MCF 10A (cell line): ENCODE data around the gene RAP1GAP2. TPM values are rescaled to one million over a fixed set of nuclear protein-coding genes. Genes with fewer than 3 reads are reported as not detected.

ENCODE experiments used
- BruUV-seq: library from RNA; stranded (reverse); fragments of 400-500 nt; replicated peaks from 2 replicates; lab custom pipeline; 2021; lab: Mats Ljungman, UMichigan
- CTCF ChIA-PET: fragments of 300-600 bp; sonication (Branson Sonifier 250); formaldehyde crosslinking; extraction: SDS; loops from one replicate; lab custom pipeline; 2021; ENCODE audit warnings: antibody characterized with exemption, inconsistent platforms; lab: Yijun Ruan, JAX
- POLR2A ChIA-PET: fragments of 300-600, 350-650 bp; sonication (Branson Sonifier 250); formaldehyde crosslinking; extraction: SDS; loops from one replicate; lab custom pipeline; 2020; ENCODE audit warnings: antibody characterized with exemption, inconsistent platforms; lab: Yijun Ruan, JAX
- DNase-seq: peaks from one replicate; pipeline ENCODE4 v3.0.0-alpha.2; 2018; ENCODE audit not compliant: unreplicated experiment
- H3K27ac Mint-ChIP-seq: one replicate; pipeline ENCODE4 v1.8.0; 2022; ENCODE audit warnings: mild to moderate bottlenecking, low read depth, mixed read lengths; ENCODE audit not compliant: unreplicated experiment
- H3K27me3 Mint-ChIP-seq: one replicate; pipeline ENCODE4 v1.8.0; 2022; ENCODE audit warnings: mixed read lengths; ENCODE audit not compliant: insufficient read depth, unreplicated experiment
- H3K36me3 Mint-ChIP-seq: one replicate; pipeline ENCODE4 v1.8.0; 2022; ENCODE audit warnings: mild to moderate bottlenecking, moderate library complexity, mixed read lengths; ENCODE audit not compliant: insufficient read depth, unreplicated experiment
- H3K4me1 Mint-ChIP-seq: one replicate; pipeline ENCODE4 v1.8.0; 2022; ENCODE audit warnings: mixed read lengths; ENCODE audit not compliant: insufficient read depth, unreplicated experiment
- H3K4me3 Mint-ChIP-seq: one replicate; pipeline ENCODE4 v1.8.0; 2022; ENCODE audit warnings: mild to moderate bottlenecking, moderate library complexity, mixed read lengths; ENCODE audit not compliant: unreplicated experiment
- H3K9me3 Mint-ChIP-seq: one replicate; pipeline ENCODE4 v1.8.0; 2022; ENCODE audit warnings: mixed read lengths; ENCODE audit not compliant: unreplicated experiment
- intact Hi-C: fragments of 100-400 bp; cut with micrococcal nuclease; formaldehyde crosslinking; loops from 2 replicates; pipeline ENCODE4 v1.14.1; 2022
- total RNA-seq: library from RNA; stranded (reverse); gene quantifications from 2 replicates; pipeline ENCODE4 v1.2.3, GENCODE V29; 2022
- TF ChIP-seq, protein P1 (sequence below): fragments of 200-600 bp; IDR thresholded peaks from one replicate; pipeline ENCODE4 v1.8.0; 2022; ENCODE audit warnings: antibody characterized with exemption, mild to moderate bottlenecking; ENCODE audit not compliant: unreplicated experiment

RAP1GAP2 gene
- total RNA-seq, 1 experiment from 2014 or later, result 40.2 TPM

- Mint-ChIP-seq H3K9me3 (no peaks in the 10 kb centered on the region), H3K27ac (no peak overlapping the region), H3K36me3 (no peaks in the 10 kb centered on the region), H3K27me3 (no peaks in the 10 kb centered on the region), H3K4me1 (no peaks in the 10 kb centered on the region), H3K4me3 (no peak overlapping the region)
- TF ChIP-seq, protein P1, sequence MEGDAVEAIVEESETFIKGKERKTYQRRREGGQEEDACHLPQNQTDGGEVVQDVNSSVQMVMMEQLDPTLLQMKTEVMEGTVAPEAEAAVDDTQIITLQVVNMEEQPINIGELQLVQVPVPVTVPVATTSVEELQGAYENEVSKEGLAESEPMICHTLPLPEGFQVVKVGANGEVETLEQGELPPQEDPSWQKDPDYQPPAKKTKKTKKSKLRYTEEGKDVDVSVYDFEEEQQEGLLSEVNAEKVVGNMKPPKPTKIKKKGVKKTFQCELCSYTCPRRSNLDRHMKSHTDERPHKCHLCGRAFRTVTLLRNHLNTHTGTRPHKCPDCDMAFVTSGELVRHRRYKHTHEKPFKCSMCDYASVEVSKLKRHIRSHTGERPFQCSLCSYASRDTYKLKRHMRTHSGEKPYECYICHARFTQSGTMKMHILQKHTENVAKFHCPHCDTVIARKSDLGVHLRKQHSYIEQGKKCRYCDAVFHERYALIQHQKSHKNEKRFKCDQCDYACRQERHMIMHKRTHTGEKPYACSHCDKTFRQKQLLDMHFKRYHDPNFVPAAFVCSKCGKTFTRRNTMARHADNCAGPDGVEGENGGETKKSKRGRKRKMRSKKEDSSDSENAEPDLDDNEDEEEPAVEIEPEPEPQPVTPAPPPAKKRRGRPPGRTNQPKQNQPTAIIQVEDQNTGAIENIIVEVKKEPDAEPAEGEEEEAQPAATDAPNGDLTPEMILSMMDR, result no peak
- no TSS peak for BruUV-seq
- CTCF ChIA-PET, result interaction anchor here (1.4 kb wide), 1 partner anchor 13 kb away, joined by 3 read pairs; no protein-coding TSS in a partner anchor
- POLR2A ChIA-PET, result no interaction called here
- intact Hi-C loops, result no loop called here
- no peak for DNase-seq
Observed at GRCh38 chr17:2860883-2861282, 64.6 kb downstream of the RAP1GAP2 start.

GRCh38 chr17:2862197-2862596 lies 66.0 kb downstream of the RAP1GAP2 start:
- H3K36me3 Mint-ChIP-seq, result no peaks in the 10 kb centered on the region
- intact Hi-C loops, result no loop called here
- no peak for DNase-seq
- no peak overlapping the region for H3K27ac Mint-ChIP-seq
- CTCF ChIA-PET, result interaction anchor here (1.0 to 1.5 kb wide), 2 partner anchors 14 to 151 kb away, joined by 3 to 5 read pairs; no protein-coding TSS in a partner anchor
- POLR2A ChIA-PET, result no interaction called here
- no peaks in the 10 kb centered on the region for H3K9me3 Mint-ChIP-seq
- TF ChIP-seq, protein P1, result no peak
- no peak overlapping the region for H3K4me3 Mint-ChIP-seq
- H3K4me1 Mint-ChIP-seq, result no peaks in the 10 kb centered on the region
- no peaks in the 10 kb centered on the region for H3K27me3 Mint-ChIP-seq
- no TSS peak for BruUV-seq

GRCh38 chr17:2863204-2863603 lies 67.0 kb downstream of the RAP1GAP2 start:
- Mint-ChIP-seq H3K36me3 (no peaks in the 10 kb centered on the region), H3K27me3 (no peaks in the 10 kb centered on the region), H3K4me1 (no peaks in the 10 kb centered on the region), H3K4me3 (no peak overlapping the region), H3K9me3 (no peaks in the 10 kb centered on the region), H3K27ac (no peak overlapping the region)
- no TSS peak for BruUV-seq
- intact Hi-C loops, result no loop called here
- no peak for DNase-seq
- ChIA-PET CTCF (interaction anchor here (0.6 to 1.5 kb wide), 3 partner anchors 67 to 150 kb away, joined by 3 to 5 read pairs (median 3); no protein-coding TSS in a partner anchor), POLR2A (interaction anchor here (1.1 kb wide), 1 partner anchor 9 kb away, joined by 6 read pairs; no protein-coding TSS in a partner anchor)
- TF ChIP-seq, protein P1, result no peak

GRCh38 chr17:2865228-2865627 lies 69.0 kb downstream of the RAP1GAP2 start:
- Mint-ChIP-seq H3K4me3 (no peak overlapping the region), H3K27me3 (no peaks in the 10 kb centered on the region), H3K36me3 (no peaks in the 10 kb centered on the region), H3K4me1 (no peaks in the 10 kb centered on the region), H3K9me3 (no peaks in the 10 kb centered on the region), H3K27ac (no peak overlapping the region)
- ChIA-PET CTCF (interaction anchor here (0.6 to 1.0 kb wide), 3 partner anchors 11 to 557 kb away, joined by 3 to 4 read pairs (median 3); no protein-coding TSS in a partner anchor), POLR2A (no interaction called here)
- no TSS peak for BruUV-seq
- intact Hi-C loops, result no loop called here
- no peak for DNase-seq
- TF ChIP-seq, protein P1, result no peak
